GM18909 (cell line): ENCODE results near the gene PCGF1.

Experiments used
- ATAC-seq: cut with Tn5 transposase; IDR thresholded peaks from one replicate; pipeline ENCODE4 v1.9.1; 2021; ENCODE audit warnings: mild to moderate bottlenecking; ENCODE audit not compliant: unreplicated experiment, poor library complexity

The PCGF1 gene

GRCh38 chr2:74507145-74507925, at the start of gene PCGF1:
PCGF1 (minus strand) TSS chr2:74507695; CDS start chr2:74507668, 27 bp downstream.
- ATAC-seq: peak; percentile 90

- ATAC-seq: no peak
Measured at GRCh38 chr2:74556831-74557370, 49.4 kb upstream of the PCGF1 start.

- no peak for ATAC-seq
Measured at GRCh38 chr2:74556159-74556558, 48.7 kb upstream of the PCGF1 start.

- no peak for ATAC-seq
Measured at GRCh38 chr2:74555610-74556103, 48.2 kb upstream of the PCGF1 start.

- ATAC-seq: peak; percentile 50
Measured at GRCh38 chr2:74554820-74555531, 47.5 kb upstream of the PCGF1 start.

GRCh38 chr2:74553892-74554819, 46.7 kb upstream of the PCGF1 start, which contains the start of the genes DOK1 and LOXL3:
DOK1 (plus strand) TSS chr2:74554720; CDS start chr2:74554755, 35 bp downstream.
LOXL3 (minus strand) TSS chr2:74553942; CDS start chr2:74552634, 1,308 bp downstream.
- peak; percentile 51 for ATAC-seq

- ATAC-seq: no peak
Measured at GRCh38 chr2:74552914-74553811, 45.7 kb upstream of the PCGF1 start.

- ATAC-seq: no peak
Measured at GRCh38 chr2:74551942-74552913, 44.7 kb upstream of the PCGF1 start.

GRCh38 chr2:74551530-74551929, 44.0 kb upstream of the PCGF1 start:
- ATAC-seq: no peak

GRCh38 chr2:74550231-74550630, 42.7 kb upstream of the PCGF1 start:
- ATAC-seq: no peak

GRCh38 chr2:74548900-74549826, 41.7 kb upstream of the PCGF1 start:
- peak; percentile 33 for ATAC-seq

- no peak for ATAC-seq
Measured at GRCh38 chr2:74548285-74548899, 40.9 kb upstream of the PCGF1 start.

- ATAC-seq: no peak
Measured at GRCh38 chr2:74546004-74546403, 38.5 kb upstream of the PCGF1 start.

- no peak for ATAC-seq
Measured at GRCh38 chr2:74544634-74545033, 37.1 kb upstream of the PCGF1 start.

GRCh38 chr2:74542978-74543377, 35.5 kb upstream of the PCGF1 start:
- ATAC-seq: no peak

GRCh38 chr2:74540291-74540690, 32.8 kb upstream of the PCGF1 start:
- no peak for ATAC-seq
